Uterus (tissue), 4 donors: ENCODE data around the gene RSPH6A. TPM values are rescaled to one million over a fixed set of nuclear protein-coding genes. Genes with fewer than 3 reads are reported as not detected.

Experiments used
- DNase-seq, 2 donors: peaks; one replicate each; pipeline ENCODE4 v3.0.0-alpha.2; 2019 to 2020
- H3K27ac ChIP-seq, 2 donors: fragments of 200-600 bp; sonication (generic); 1 replicate in 1 of 2; 2 replicates in 1 of 2; pipeline ENCODE4 v1.5.1; 2016 to 2018
- H3K27me3 ChIP-seq, 2 donors: fragments of 200-600 bp; sonication (generic); one replicate each; pipeline ENCODE4 v1.5.1; 2018 to 2019; ENCODE audit warnings: control low read depth in 1 of 2
- H3K36me3 ChIP-seq, 2 donors: fragments of 200-600 bp; sonication (generic); one replicate each; pipeline ENCODE4 v1.5.1; 2019; ENCODE audit warnings: control low read depth in 1 of 2
- H3K4me1 ChIP-seq, 2 donors: fragments of 200-600 bp; sonication (generic); one replicate each; pipeline ENCODE4 v1.5.1; 2018 to 2019; ENCODE audit warnings: control low read depth in 1 of 2
- H3K4me3 ChIP-seq, 2 donors: fragments of 200-600 bp; sonication (generic); 1 replicate in 1 of 2; 2 replicates in 1 of 2; pipeline ENCODE4 v1.5.1; 2018 to 2019; ENCODE audit warnings: mild to moderate bottlenecking in 1 of 2
- H3K9me3 ChIP-seq, 2 donors: fragments of 200-600 bp; sonication (generic); one replicate each; pipeline ENCODE4 v1.5.1; 2019; ENCODE audit warnings: control low read depth in 1 of 2
- POLR2A ChIP-seq, 2 donors: fragments of 450-650 bp; IDR thresholded peaks; one replicate each; pipeline ENCODE4 v1.6.1; 2016; ENCODE audit warnings: antibody characterized with exemption in 2 of 2, mild to moderate bottlenecking in 1 of 2, moderate library complexity in 1 of 2
- intact Hi-C: fragments of 100-400 bp; cut with DNase I; formaldehyde crosslinking; loops from one replicate; pipeline ENCODE4 v1.15.1; 2023; ENCODE audit warnings: low total_unique reads
- total RNA-seq, 4 donors: library from RNA; depleted of rRNA in 3 of 4; stranded (reverse); fragments of >200 nt in 3 of 4; gene quantifications; one replicate each; pipeline versions ENCODE4 v1.1.0 to v1.2.4, GENCODE V29; 2014 to 2023
- TF ChIP-seq, protein P1 (sequence below), 4 experiments: fragments of 200-600 bp in 2 of 4; fragments of 450-650 bp in 2 of 4; sonication (generic) in 2 of 4; IDR thresholded peaks; one replicate each; pipeline ENCODE4 v1.5.1; 2016 to 2019; ENCODE audit warnings: antibody characterized with exemption in 4 of 4, mild to moderate bottlenecking in 2 of 4, moderate library complexity in 1 of 4
- donor health status: DM: yes; HTN: yes; CAD: no.

Gene RSPH6A
- total RNA-seq, 4 donors from 2014 or later = 0.14 to 0.40 TPM; not detected in 2

DNA sequence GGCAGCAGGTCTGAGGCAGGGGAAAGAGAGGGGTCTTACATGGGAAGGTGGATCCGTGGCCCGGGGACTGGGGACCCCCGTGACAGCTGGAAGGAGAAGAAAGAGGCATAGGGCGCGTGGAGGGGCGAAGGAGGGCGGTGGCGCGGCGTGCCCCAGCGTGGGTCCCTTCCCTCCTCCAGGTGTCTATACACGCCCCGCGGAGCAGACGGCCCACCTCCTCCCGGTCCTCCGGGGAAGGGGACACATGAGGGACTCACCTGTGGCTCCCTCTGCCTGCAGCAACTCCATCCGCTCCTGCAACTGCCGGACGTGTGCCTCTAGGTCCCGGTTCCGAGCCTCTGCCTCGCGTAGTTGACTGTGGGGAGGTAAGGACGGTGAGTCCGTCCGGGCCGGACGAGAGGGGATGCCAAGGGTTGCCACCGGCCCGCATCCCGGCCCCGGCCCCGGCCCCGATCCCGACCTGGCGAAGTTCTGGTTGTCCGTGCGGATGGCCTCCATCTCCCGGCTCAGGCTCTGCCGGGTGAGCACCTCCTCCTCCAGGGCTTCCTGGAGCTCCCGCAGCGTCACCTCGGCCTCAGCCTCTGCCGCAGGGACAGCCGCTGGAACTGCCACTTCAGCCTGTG, 43.7 kb downstream of the RSPH6A start:
- H3K27me3 ChIP-seq = no peaks in the 10 kb centered on the region
- H3K27ac ChIP-seq = peak overlapping the region; percentile 90 to 92
- peak; percentile 48 to 53 for DNase-seq
- no peaks in the 10 kb centered on the region for H3K9me3 ChIP-seq
- H3K4me3 ChIP-seq = peak overlapping the region in 1 of 2 donors; percentile 55
- H3K36me3 ChIP-seq = no peaks in the 10 kb centered on the region
- H3K4me1 ChIP-seq = peaks cover 0 to 7% of the 10 kb centered on the region in 2 donors
- intact Hi-C loops = no loop called here
- TF ChIP-seq POLR2A (IDR thresholded peaks at IDR 0.05) = no peak
- TF ChIP-seq, protein P1, sequence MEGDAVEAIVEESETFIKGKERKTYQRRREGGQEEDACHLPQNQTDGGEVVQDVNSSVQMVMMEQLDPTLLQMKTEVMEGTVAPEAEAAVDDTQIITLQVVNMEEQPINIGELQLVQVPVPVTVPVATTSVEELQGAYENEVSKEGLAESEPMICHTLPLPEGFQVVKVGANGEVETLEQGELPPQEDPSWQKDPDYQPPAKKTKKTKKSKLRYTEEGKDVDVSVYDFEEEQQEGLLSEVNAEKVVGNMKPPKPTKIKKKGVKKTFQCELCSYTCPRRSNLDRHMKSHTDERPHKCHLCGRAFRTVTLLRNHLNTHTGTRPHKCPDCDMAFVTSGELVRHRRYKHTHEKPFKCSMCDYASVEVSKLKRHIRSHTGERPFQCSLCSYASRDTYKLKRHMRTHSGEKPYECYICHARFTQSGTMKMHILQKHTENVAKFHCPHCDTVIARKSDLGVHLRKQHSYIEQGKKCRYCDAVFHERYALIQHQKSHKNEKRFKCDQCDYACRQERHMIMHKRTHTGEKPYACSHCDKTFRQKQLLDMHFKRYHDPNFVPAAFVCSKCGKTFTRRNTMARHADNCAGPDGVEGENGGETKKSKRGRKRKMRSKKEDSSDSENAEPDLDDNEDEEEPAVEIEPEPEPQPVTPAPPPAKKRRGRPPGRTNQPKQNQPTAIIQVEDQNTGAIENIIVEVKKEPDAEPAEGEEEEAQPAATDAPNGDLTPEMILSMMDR (IDR thresholded peaks at IDR 0.05) = no peak

GRCh38 chr19:45770192-45771101, 44.7 kb downstream of the RSPH6A start:
- Histone ChIP-seq H3K4me3 (peak overlapping the region; percentile 47 to 55), H3K27me3 (no peaks in the 10 kb centered on the region), H3K4me1 (peaks cover 3 to 16% of the 10 kb centered on the region in 2 donors), H3K27ac (peak overlapping the region; percentile 90 to 92), H3K36me3 (no peaks in the 10 kb centered on the region), H3K9me3 (no peaks in the 10 kb centered on the region)
- peak; percentile 96 to 98 for DNase-seq
- TF ChIP-seq, protein P1 (IDR thresholded peaks at IDR 0.05) = peak; percentile 93 to 99 (median 94)
- peak; percentile 54 to 61 for TF ChIP-seq POLR2A (IDR thresholded peaks at IDR 0.05)
- intact Hi-C loops = no loop called here

- TF ChIP-seq, protein P1 (IDR thresholded peaks at IDR 0.05) = no peak
- no peak for TF ChIP-seq POLR2A (IDR thresholded peaks at IDR 0.05)
- Histone ChIP-seq H3K4me3 (peak overlapping the region; percentile 47 to 55), H3K27me3 (no peaks in the 10 kb centered on the region), H3K36me3 (no peaks in the 10 kb centered on the region), H3K4me1 (peaks cover 6 to 22% of the 10 kb centered on the region in 2 donors), H3K9me3 (no peaks in the 10 kb centered on the region), H3K27ac (peak overlapping the region; percentile 90 to 92)
- peak; percentile 72 for DNase-seq
- intact Hi-C loops = no loop called here
Measured at GRCh38 chr19:45769821-45770191, 45.3 kb downstream of the RSPH6A start.

DNA sequence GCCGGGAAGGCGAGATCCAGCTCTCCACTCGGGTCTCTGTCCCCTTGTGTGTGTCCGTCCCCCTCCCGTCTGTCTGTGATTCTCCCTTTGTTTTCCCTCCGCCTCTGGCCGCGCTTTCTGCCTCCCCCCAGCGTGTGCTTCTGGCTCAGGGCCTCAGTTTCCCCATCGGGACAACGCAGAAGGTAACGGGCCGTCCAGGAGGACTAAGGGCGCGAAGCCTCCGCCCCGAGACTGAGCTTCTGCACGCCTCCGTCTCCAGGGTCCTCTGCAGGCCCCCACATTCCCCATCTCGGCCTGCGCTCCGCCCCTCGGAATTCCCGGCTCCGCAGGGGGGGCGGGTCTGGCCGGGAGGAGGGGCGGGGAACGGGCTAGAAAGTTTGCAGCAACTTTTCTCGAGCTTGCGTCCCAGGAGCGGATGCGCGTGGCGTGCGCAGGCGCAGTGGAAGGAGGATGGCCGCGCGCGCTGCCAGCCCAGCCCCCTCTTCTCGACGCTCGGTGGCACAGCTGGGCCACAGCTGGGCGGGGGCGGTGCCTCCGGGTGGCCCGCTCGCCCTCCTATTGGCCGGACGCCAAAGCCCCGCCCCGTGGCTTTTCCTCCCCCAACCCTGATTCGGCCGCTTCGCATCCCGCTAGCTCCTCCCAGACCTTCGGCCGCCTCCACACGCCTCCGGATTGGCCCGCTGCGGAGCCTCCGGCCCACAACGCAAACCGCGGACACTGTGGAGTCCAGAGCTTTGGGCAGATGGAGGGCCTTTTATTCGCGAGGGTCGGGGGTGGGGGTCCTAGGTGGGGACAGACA, 45.9 kb downstream of the RSPH6A start, which contains the start of gene SIX5:
SIX5 (minus strand) TSS at position 269 of the 799 bp plus-strand sequence. CDS start 408 bp downstream, outside the sequence.
- intact Hi-C loops = no loop called here
- H3K4me1 ChIP-seq = peaks cover 6 to 28% of the 10 kb centered on the region in 2 donors
- peak; percentile 87 to 93 for TF ChIP-seq POLR2A (IDR thresholded peaks at IDR 0.05)
- TF ChIP-seq, protein P1 (IDR thresholded peaks at IDR 0.05) = peak in 1 of 4 experiments; percentile 45

More for the DNA sequence above, 45.9 kb downstream of the RSPH6A start, which contains the start of gene SIX5:
- H3K9me3 ChIP-seq = no peaks in the 10 kb centered on the region
- H3K27ac ChIP-seq = peak within 1 kb of the TSS; percentile 90 to 92
- no peaks in the 10 kb centered on the region for H3K36me3 ChIP-seq
- H3K27me3 ChIP-seq = no peaks in the 10 kb centered on the region
- peak within 1 kb of the TSS; percentile 47 to 94 for H3K4me3 ChIP-seq
- DNase-seq = peak; percentile 98 to 99
